ENCODE data around the gene CALN1.

DNA sequence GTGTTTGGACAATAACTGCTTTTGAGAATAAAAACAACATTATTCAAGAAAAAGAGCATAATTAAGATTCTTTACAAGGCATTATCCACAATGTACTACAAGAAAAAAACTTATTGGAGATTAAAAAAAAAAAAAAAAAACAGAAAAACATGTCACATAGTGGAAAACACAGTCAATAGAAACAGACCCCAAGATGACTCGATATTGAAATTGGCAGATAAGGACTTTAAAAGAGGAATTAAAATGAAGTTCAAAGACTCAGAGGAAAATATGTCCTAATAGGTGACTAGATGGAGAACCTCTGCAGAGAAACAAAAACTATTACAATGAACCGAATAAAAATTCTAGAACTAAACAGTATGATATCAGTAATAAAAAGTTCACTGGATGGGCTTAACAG lies 248.9 kb downstream of the CALN1 start:
- no peak for TF ChIP-seq CTBP2 (IDR thresholded peaks at IDR 0.05; ENCODE audit: borderline replicate concordance, insufficient read depth, insufficient read length, low read length)
- TF ChIP-seq, protein P1, sequence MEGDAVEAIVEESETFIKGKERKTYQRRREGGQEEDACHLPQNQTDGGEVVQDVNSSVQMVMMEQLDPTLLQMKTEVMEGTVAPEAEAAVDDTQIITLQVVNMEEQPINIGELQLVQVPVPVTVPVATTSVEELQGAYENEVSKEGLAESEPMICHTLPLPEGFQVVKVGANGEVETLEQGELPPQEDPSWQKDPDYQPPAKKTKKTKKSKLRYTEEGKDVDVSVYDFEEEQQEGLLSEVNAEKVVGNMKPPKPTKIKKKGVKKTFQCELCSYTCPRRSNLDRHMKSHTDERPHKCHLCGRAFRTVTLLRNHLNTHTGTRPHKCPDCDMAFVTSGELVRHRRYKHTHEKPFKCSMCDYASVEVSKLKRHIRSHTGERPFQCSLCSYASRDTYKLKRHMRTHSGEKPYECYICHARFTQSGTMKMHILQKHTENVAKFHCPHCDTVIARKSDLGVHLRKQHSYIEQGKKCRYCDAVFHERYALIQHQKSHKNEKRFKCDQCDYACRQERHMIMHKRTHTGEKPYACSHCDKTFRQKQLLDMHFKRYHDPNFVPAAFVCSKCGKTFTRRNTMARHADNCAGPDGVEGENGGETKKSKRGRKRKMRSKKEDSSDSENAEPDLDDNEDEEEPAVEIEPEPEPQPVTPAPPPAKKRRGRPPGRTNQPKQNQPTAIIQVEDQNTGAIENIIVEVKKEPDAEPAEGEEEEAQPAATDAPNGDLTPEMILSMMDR (IDR thresholded peaks at IDR 0.05; ENCODE audit: control extremely low read depth in 1 of 3, insufficient read depth in 1 of 3, low read depth in 1 of 3, low read length in 3 of 3) = no peak
- TF ChIP-seq EP300 (IDR thresholded peaks at IDR 0.05; ENCODE audit: borderline replicate concordance in 1 of 2, low read depth in 2 of 2, low read length in 2 of 2) = no peak

Measured in H1 (cell line).